MM.1S (cell line): ENCODE results near the gene CDC25B.
A peak's percentile ranks its signal among the peaks of the same experiment; 100 is the strongest.

ENCODE experiments used
- DNase-seq: peaks from one replicate; pipeline ENCODE4 v3.0.0-alpha.2; 2015
- H2AFZ ChIP-seq: fragments of 300-600 bp; sonication (generic); 2 replicates; pipeline ENCODE4 v1.6.0; 2016; ENCODE audit warnings: antibody characterized with exemption, low read length
- H3F3A ChIP-seq: fragments of 300-600 bp; sonication (generic); 2 replicates; pipeline ENCODE4 v1.6.1; 2016; ENCODE audit warnings: mild to moderate bottlenecking, antibody characterized with exemption, low read length, moderate library complexity, mixed read lengths; ENCODE audit not compliant: insufficient read depth
- H3K27ac ChIP-seq: fragments of 300-600 bp; sonication (generic); 2 replicates; pipeline ENCODE4 v1.5.1; 2016; ENCODE audit warnings: mild to moderate bottlenecking, low read length
- H3K27me3 ChIP-seq: fragments of 300-600 bp; sonication (generic); replicated peaks from 2 replicates; pipeline ENCODE4 v1.6.0; 2016; ENCODE audit warnings: low read length; ENCODE audit not compliant: insufficient read depth
- H3K36me3 ChIP-seq: fragments of 300-600 bp; sonication (generic); replicated peaks from 2 replicates; pipeline ENCODE4 v1.6.1; 2016; ENCODE audit warnings: mild to moderate bottlenecking, low read length, mixed read lengths; ENCODE audit not compliant: insufficient read depth
- H3K4me1 ChIP-seq: fragments of 300-600 bp; sonication (generic); 2 replicates; pipeline ENCODE4 v1.6.1; 2016; ENCODE audit warnings: low read length, mixed read lengths
- H3K4me2 ChIP-seq: fragments of 300-600 bp; sonication (generic); 2 replicates; pipeline ENCODE4 v1.6.0; 2016; ENCODE audit warnings: low read depth, low read length
- H3K4me3 ChIP-seq: fragments of 300-600 bp; sonication (generic); 2 replicates; pipeline ENCODE4 v1.5.1; 2016; ENCODE audit warnings: low read length, mixed read lengths
- H3K79me2 ChIP-seq: fragments of 300-600 bp; sonication (generic); 2 replicates; pipeline ENCODE4 v1.6.1; 2016; ENCODE audit warnings: mixed run types, low read length, mixed read lengths
- H3K9ac ChIP-seq: fragments of 300-600 bp; sonication (generic); 2 replicates; pipeline ENCODE4 v1.6.1; 2016; ENCODE audit warnings: low read length, mixed read lengths
- H3K9me2 ChIP-seq: fragments of 300-600 bp; sonication (generic); replicated peaks from 2 replicates; pipeline ENCODE4 v1.6.1; 2016; ENCODE audit warnings: mild to moderate bottlenecking, low read length, mixed read lengths; ENCODE audit not compliant: insufficient read depth
- H3K9me3 ChIP-seq: fragments of 300-600 bp; sonication (generic); replicated peaks from 2 replicates; pipeline ENCODE4 v1.6.1; 2016; ENCODE audit warnings: mild to moderate bottlenecking, low read length, mixed read lengths; ENCODE audit not compliant: insufficient read depth
- H4K20me1 ChIP-seq: fragments of 300-600 bp; sonication (generic); 2 replicates; pipeline ENCODE4 v1.6.1; 2016; ENCODE audit warnings: mild to moderate bottlenecking, low read length, moderate library complexity, mixed read lengths; ENCODE audit not compliant: insufficient read depth
- EZH2 ChIP-seq: fragments of 300-600 bp; sonication (generic); optimal IDR thresholded peaks from 2 replicates; pipeline ENCODE3; 2017; ENCODE audit warnings: low read depth, mild to moderate bottlenecking, antibody characterized with exemption, low read length, mixed read lengths
- EZH2phosphoT487 ChIP-seq: fragments of 300-600 bp; sonication (generic); IDR thresholded peaks from 2 replicates; pipeline ENCODE4 v1.6.1; 2018; ENCODE audit warnings: antibody characterized with exemption, low read length
- TF ChIP-seq, protein P1 (sequence below): fragments of 300-600 bp; sonication (generic); IDR thresholded peaks from 2 replicates; pipeline ENCODE4 v1.5.1; 2016; ENCODE audit warnings: antibody characterized with exemption, low read length, mixed read lengths

CDC25B gene

DNA sequence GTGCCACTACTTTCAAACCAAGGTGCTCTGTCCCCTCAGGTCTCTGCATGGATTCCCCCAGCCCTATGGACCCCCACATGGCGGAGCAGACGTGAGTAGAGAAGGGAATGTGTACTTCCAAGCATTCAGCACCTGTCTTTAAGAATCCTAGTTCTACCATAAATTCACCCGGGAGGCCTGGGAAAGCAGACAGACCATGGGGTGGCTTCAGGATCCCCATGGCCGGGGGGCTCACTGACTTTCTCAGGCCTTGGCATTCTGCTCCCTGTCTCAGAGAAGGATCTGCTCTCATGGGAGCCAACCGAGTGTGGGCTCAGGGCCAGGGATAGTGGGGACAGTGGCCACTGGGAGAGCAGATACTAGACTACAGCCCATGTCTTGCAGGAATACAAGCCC, 2.3 kb downstream of the CDC25B start:
- DNase-seq, result no peak
- H3K79me2 ChIP-seq, result peaks cover 49% of the 10 kb centered on the region
- no peaks in the 10 kb centered on the region for H3K9me3 ChIP-seq
- H3K9ac ChIP-seq, result peak overlapping the region; percentile 75
- no peaks in the 10 kb centered on the region for H4K20me1 ChIP-seq
- peak overlapping the region; percentile 88 for H3K4me2 ChIP-seq
- H3K9me2 ChIP-seq, result no peaks in the 10 kb centered on the region
- no peak for TF ChIP-seq EZH2phosphoT487
- TF ChIP-seq, protein P1, sequence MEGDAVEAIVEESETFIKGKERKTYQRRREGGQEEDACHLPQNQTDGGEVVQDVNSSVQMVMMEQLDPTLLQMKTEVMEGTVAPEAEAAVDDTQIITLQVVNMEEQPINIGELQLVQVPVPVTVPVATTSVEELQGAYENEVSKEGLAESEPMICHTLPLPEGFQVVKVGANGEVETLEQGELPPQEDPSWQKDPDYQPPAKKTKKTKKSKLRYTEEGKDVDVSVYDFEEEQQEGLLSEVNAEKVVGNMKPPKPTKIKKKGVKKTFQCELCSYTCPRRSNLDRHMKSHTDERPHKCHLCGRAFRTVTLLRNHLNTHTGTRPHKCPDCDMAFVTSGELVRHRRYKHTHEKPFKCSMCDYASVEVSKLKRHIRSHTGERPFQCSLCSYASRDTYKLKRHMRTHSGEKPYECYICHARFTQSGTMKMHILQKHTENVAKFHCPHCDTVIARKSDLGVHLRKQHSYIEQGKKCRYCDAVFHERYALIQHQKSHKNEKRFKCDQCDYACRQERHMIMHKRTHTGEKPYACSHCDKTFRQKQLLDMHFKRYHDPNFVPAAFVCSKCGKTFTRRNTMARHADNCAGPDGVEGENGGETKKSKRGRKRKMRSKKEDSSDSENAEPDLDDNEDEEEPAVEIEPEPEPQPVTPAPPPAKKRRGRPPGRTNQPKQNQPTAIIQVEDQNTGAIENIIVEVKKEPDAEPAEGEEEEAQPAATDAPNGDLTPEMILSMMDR, result no peak
- TF ChIP-seq EZH2, result no peak
- peak overlapping the region; percentile 90 for H3K4me3 ChIP-seq
- H3K27me3 ChIP-seq, result no peaks in the 10 kb centered on the region
- peak overlapping the region; percentile 94; the same call in 1 of the 2 replicates for H3K27ac ChIP-seq
- H3K4me1 ChIP-seq, result peaks cover 32% of the 10 kb centered on the region
- H3K36me3 ChIP-seq, result peaks cover 3% of the 10 kb centered on the region
- peaks cover 21% of the 10 kb centered on the region for H3F3A ChIP-seq
- no peak overlapping the region for H2AFZ ChIP-seq

DNA sequence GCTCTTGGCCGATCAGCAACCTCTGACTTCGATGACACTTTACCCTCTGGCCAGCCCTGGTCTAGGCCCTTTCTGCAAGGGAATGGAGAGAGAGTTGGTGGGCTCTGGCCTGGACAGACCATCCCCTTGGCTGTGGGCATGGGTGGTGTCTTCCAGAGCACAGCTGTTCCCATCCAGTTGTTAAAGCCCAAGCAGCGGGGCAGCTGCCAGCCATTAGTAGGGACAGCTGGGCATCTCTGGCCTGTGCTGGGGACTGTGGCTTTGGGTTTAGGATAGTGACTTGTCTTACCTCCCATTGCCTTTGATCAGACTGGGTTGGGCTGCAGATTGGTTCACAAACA, 2.8 kb downstream of the CDC25B start:
- no peaks in the 10 kb centered on the region for H3K9me2 ChIP-seq
- no peak overlapping the region for H2AFZ ChIP-seq
- no peak overlapping the region for H3K4me3 ChIP-seq
- peaks cover 3% of the 10 kb centered on the region for H3K36me3 ChIP-seq
- peaks cover 21% of the 10 kb centered on the region for H3F3A ChIP-seq
- no peaks in the 10 kb centered on the region for H3K27me3 ChIP-seq
- H4K20me1 ChIP-seq, result no peaks in the 10 kb centered on the region
- DNase-seq, result no peak
- peak overlapping the region; percentile 75; the same call in 1 of the 2 replicates for H3K9ac ChIP-seq
- H3K4me2 ChIP-seq, result peak overlapping the region; percentile 88
- no peak for TF ChIP-seq EZH2
- TF ChIP-seq, protein P1, result no peak
- no peak for TF ChIP-seq EZH2phosphoT487
- peak overlapping the region; percentile 94; the same call in 1 of the 2 replicates for H3K27ac ChIP-seq
- peaks cover 32% of the 10 kb centered on the region for H3K4me1 ChIP-seq
- H3K79me2 ChIP-seq, result peaks cover 49% of the 10 kb centered on the region
- H3K9me3 ChIP-seq, result no peaks in the 10 kb centered on the region

DNA sequence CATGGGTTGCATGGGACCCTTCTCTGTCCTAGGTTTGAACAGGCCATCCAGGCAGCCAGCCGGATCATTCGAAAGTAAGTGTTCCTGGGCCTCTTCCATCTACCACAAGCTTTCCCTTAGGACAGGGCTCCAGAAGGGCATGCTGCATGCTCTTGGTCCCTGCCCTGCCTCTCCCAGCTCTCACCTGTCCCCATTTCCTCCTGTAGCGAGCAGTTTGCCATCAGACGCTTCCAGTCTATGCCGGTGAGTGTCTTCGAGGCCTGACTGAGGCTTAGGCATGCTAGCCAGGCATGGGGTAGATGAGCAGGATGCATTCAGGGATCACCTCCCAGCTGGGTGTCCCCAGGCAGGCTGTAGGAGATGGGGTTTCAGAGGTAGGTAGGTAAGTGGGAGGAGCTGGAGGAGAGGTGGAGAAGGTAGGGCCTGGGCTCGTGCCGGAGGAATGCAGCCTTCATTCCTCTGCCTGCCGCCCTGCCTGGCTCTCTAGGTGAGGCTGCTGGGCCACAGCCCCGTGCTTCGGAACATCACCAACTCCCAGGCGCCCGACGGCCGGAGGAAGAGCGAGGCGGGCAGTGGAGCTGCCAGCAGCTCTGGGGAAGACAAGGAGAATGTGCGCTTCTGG, 4.3 kb downstream of the CDC25B start:
- Histone ChIP-seq H3F3A (peaks cover 21% of the 10 kb centered on the region), H3K4me2 (no peak overlapping the region), H3K79me2 (peaks cover 49% of the 10 kb centered on the region), H2AFZ (no peak overlapping the region), H3K27me3 (no peaks in the 10 kb centered on the region), H3K4me3 (no peak overlapping the region), H3K36me3 (peaks cover 3% of the 10 kb centered on the region), H4K20me1 (no peaks in the 10 kb centered on the region), H3K9me2 (no peaks in the 10 kb centered on the region), H3K9me3 (no peaks in the 10 kb centered on the region), H3K4me1 (peaks cover 23% of the 10 kb centered on the region), H3K9ac (no peak overlapping the region), H3K27ac (no peak overlapping the region)
- TF ChIP-seq EZH2, result no peak
- TF ChIP-seq, protein P1, result no peak
- no peak for TF ChIP-seq EZH2phosphoT487
- DNase-seq, result no peak
